D721Med (cell line): ENCODE measurements around the gene XYLT1.

Source experiments
- DNase-seq: peaks from one replicate; pipeline ENCODE4 v3.0.0; 2011; ENCODE audit warnings: low spot score; ENCODE audit not compliant: insufficient read length
- FAIRE-seq: peaks from 2 replicates; lab custom pipeline; 2011; peaks lifted over from hg19 to GRCh38; lab: Jason Lieb, UNC
- CTCF ChIP-seq: IDR thresholded peaks from 2 replicates; pipeline ENCODE4 v1.5.1; 2012; ENCODE audit warnings: mild to moderate bottlenecking, control low read depth; ENCODE audit not compliant: insufficient read depth; ENCODE audit errors: missing control alignments

Gene XYLT1

GRCh38 chr16:17365211-17365541 is 105.6 kb downstream of the XYLT1 start:
- no peak for DNase-seq
- no peak for FAIRE-seq
- TF ChIP-seq CTCF, result no peak

GRCh38 chr16:17364319-17365210 is 106.2 kb downstream of the XYLT1 start:
- FAIRE-seq, result no peak
- TF ChIP-seq CTCF, result no peak
- DNase-seq, result no peak

- no peak for DNase-seq
- TF ChIP-seq CTCF, result no peak
- FAIRE-seq, result no peak
Observed at GRCh38 chr16:17362946-17363345, 107.8 kb downstream of the XYLT1 start.

GRCh38 chr16:17362183-17362582 is 108.6 kb downstream of the XYLT1 start:
- DNase-seq (no peak), FAIRE-seq (no peak)
- no peak for TF ChIP-seq CTCF

- FAIRE-seq, result no peak
- no peak for DNase-seq
- TF ChIP-seq CTCF, result no peak
Observed at GRCh38 chr16:17360693-17361122, 110.1 kb downstream of the XYLT1 start.

GRCh38 chr16:17359788-17360390 is 110.9 kb downstream of the XYLT1 start:
- no peak for FAIRE-seq
- TF ChIP-seq CTCF, result no peak
- no peak for DNase-seq

GRCh38 chr16:17358846-17359245 is 111.9 kb downstream of the XYLT1 start:
- no peak for TF ChIP-seq CTCF
- FAIRE-seq (no peak), DNase-seq (no peak)
